WTC11 (cell line): ENCODE measurements around the gene RBM38.

Experiments used
- CTCF ChIP-seq: fragments of 200-600 bp; IDR thresholded peaks from 2 replicates; pipeline ENCODE4 v1.8.0; 2022; ENCODE audit warnings: antibody characterized with exemption
- HMGXB4 ChIP-seq: sonication (generic); formaldehyde crosslinking; IDR thresholded peaks from 2 replicates; pipeline ENCODE4 v1.8.1; 2023; ENCODE audit warnings: mild to moderate bottlenecking, moderate library complexity, missing genetic modification reagents
- SP1 ChIP-seq: sonication (generic); formaldehyde crosslinking; conservative IDR thresholded peaks from 2 replicates; pipeline ENCODE4 v1.8.1; 2022; ENCODE audit warnings: missing genetic modification reagents
- USF1 ChIP-seq: sonication (generic); formaldehyde crosslinking; IDR thresholded peaks from 2 replicates; pipeline ENCODE4 v1.8.0; 2022; ENCODE audit warnings: mild to moderate bottlenecking, missing genetic modification reagents
- ZNF121 ChIP-seq: sonication (generic); formaldehyde crosslinking; IDR thresholded peaks from 2 replicates; pipeline ENCODE4 v1.8.0; 2023; ENCODE audit warnings: missing genetic modification reagents

GRCh38 chr20:57374931-57375651 is 16.1 kb upstream of the RBM38 start:
- TF ChIP-seq HMGXB4 (CRISPR knock-in tag) (no peak), USF1 (no peak), CTCF (no peak), ZNF121 (CRISPR knock-in tag) (no peak), SP1 (CRISPR knock-in tag) (no peak)
